Measurements from ENCODE around the gene LRRC74B. TPM values are rescaled to one million over a fixed set of nuclear protein-coding genes. Genes with fewer than 3 reads are reported as not detected.

The LRRC74B gene
- total RNA-seq, 1 donor from 2014 or later, result not detected

GRCh38 chr22:21028277-21029251, 17.2 kb upstream of the LRRC74B start:
- Mint-ChIP-seq H3K27me3 (ENCODE audit: low read depth) (no peaks in the 10 kb centered on the region), H3K9me3 (ENCODE audit: low read depth) (no peaks in the 10 kb centered on the region), H3K36me3 (ENCODE audit: low read depth) (no peaks in the 10 kb centered on the region), H3K4me1 (ENCODE audit: low read depth) (peaks cover 16% of the 10 kb centered on the region), H3K27ac (ENCODE audit: unreplicated experiment) (no peak overlapping the region), H3K4me3 (ENCODE audit: unreplicated experiment) (no peak overlapping the region)
- no peak for DNase-seq (ENCODE audit: low spot score)
- TF ChIP-seq CTCF (IDR thresholded peaks at IDR 0.05), result no peak

GRCh38 chr22:21029486-21030025, 16.2 kb upstream of the LRRC74B start:
- no peak overlapping the region for H3K4me3 Mint-ChIP-seq (ENCODE audit: unreplicated experiment)

GRCh38 chr22:21030032-21030431, 15.7 kb upstream of the LRRC74B start:
- no peak for TF ChIP-seq CTCF (IDR thresholded peaks at IDR 0.05)
- DNase-seq (ENCODE audit: low spot score), result no peak
- no peak overlapping the region for H3K27ac Mint-ChIP-seq (ENCODE audit: unreplicated experiment)
- no peaks in the 10 kb centered on the region for H3K9me3 Mint-ChIP-seq (ENCODE audit: low read depth)
- no peak overlapping the region for H3K4me3 Mint-ChIP-seq (ENCODE audit: unreplicated experiment)
- peaks cover 16% of the 10 kb centered on the region for H3K4me1 Mint-ChIP-seq (ENCODE audit: low read depth)
- no peaks in the 10 kb centered on the region for H3K36me3 Mint-ChIP-seq (ENCODE audit: low read depth)
- H3K27me3 Mint-ChIP-seq (ENCODE audit: low read depth), result no peaks in the 10 kb centered on the region

More at GRCh38 chr22:21029486-21030025, 16.2 kb upstream of the LRRC74B start:
- Mint-ChIP-seq H3K27ac (ENCODE audit: unreplicated experiment) (no peak overlapping the region), H3K27me3 (ENCODE audit: low read depth) (no peaks in the 10 kb centered on the region), H3K9me3 (ENCODE audit: low read depth) (no peaks in the 10 kb centered on the region), H3K36me3 (ENCODE audit: low read depth) (no peaks in the 10 kb centered on the region), H3K4me1 (ENCODE audit: low read depth) (peaks cover 16% of the 10 kb centered on the region)
- TF ChIP-seq CTCF (IDR thresholded peaks at IDR 0.05), result no peak
- no peak for DNase-seq (ENCODE audit: low spot score)

- no peaks in the 10 kb centered on the region for H3K36me3 Mint-ChIP-seq (ENCODE audit: low read depth)
- no peak for DNase-seq (ENCODE audit: low spot score)
- peak overlapping the region; percentile 9 for H3K4me3 Mint-ChIP-seq (ENCODE audit: unreplicated experiment)
- TF ChIP-seq CTCF (IDR thresholded peaks at IDR 0.05), result no peak
- no peaks in the 10 kb centered on the region for H3K9me3 Mint-ChIP-seq (ENCODE audit: low read depth)
- H3K27me3 Mint-ChIP-seq (ENCODE audit: low read depth), result no peaks in the 10 kb centered on the region
- H3K4me1 Mint-ChIP-seq (ENCODE audit: low read depth), result peaks cover 16% of the 10 kb centered on the region
- H3K27ac Mint-ChIP-seq (ENCODE audit: unreplicated experiment), result no peak overlapping the region
Measured at GRCh38 chr22:21030621-21031544, 14.9 kb upstream of the LRRC74B start.

Data from chondrocyte (in vitro differentiated cells).